Measurements from ENCODE around the gene UFD1. TPM values are rescaled to one million over a fixed set of nuclear protein-coding genes. Genes with fewer than 3 reads are reported as not detected.

Gene UFD1
- total and polyA plus RNA-seq, 9 of the 15 experiments (the other 6 are each of a cell fraction or from before 2014, with no cell fraction given) = 238 to 645 (median 363) TPM

- TF ChIP-seq RNF219 (CRISPR knock-in tag; IDR thresholded peaks at IDR 0.05) = no peak
- no peak for TF ChIP-seq ZNF263 (CRISPR knock-in tag; IDR thresholded peaks at IDR 0.05; ENCODE audit: borderline replicate concordance)
- no peak for TF ChIP-seq HNRNPK (IDR thresholded peaks at IDR 0.05; ENCODE audit: low read depth, low read length, poor library complexity, severe bottlenecking)
- TF ChIP-seq ESRRB (CRISPR knock-in tag; IDR thresholded peaks at IDR 0.05; ENCODE audit: borderline replicate concordance) = no peak
- TF ChIP-seq MAFK (IDR thresholded peaks at IDR 0.05; ENCODE audit: low read length) = no peak
- no peak for TF ChIP-seq E2F6 (IDR thresholded peaks at IDR 0.05; ENCODE audit: borderline replicate concordance in 1 of 2, extremely low read depth in 1 of 2, insufficient read depth in 1 of 2, insufficient read length in 1 of 2, low read depth in 1 of 2, low read length in 1 of 2, poor library complexity in 1 of 2, severe bottlenecking in 1 of 2)
- TF ChIP-seq L3MBTL2 (IDR thresholded peaks at IDR 0.05) = 0 out of 2 replicates have a peak, but pooled peaks have one; percentile 11
- peak; percentile 90 for TF ChIP-seq ZBTB9 (CRISPR knock-in tag; IDR thresholded peaks at IDR 0.05)
- no peak for TF ChIP-seq ZNF395 (CRISPR knock-in tag; IDR thresholded peaks at IDR 0.05)
- TF ChIP-seq CHD2 (IDR thresholded peaks at IDR 0.05; ENCODE audit: low read depth, low read length) = no peak
- TF ChIP-seq E2F3 (CRISPR knock-in tag; IDR thresholded peaks at IDR 0.05) = no peak
- no peak for TF ChIP-seq POLR2H (tag; IDR thresholded peaks at IDR 0.05; ENCODE audit: low read depth)
- TF ChIP-seq SMAD4 (CRISPR knock-in tag; conservative IDR thresholded peaks at IDR 0.05) = no peak
- TF ChIP-seq CREB5 (CRISPR knock-in tag; IDR thresholded peaks at IDR 0.05) = no peak
- 0 out of 2 replicates have a peak, but pooled peaks have one; percentile 45 for TF ChIP-seq NFATC3 (IDR thresholded peaks at IDR 0.05)
- TF ChIP-seq ZNF644 (tag; IDR thresholded peaks at IDR 0.05; ENCODE audit: low read depth) = no peak
- no peak for TF ChIP-seq PCBP1 (IDR thresholded peaks at IDR 0.05; ENCODE audit: low read depth, low read length, poor library complexity, severe bottlenecking)
- TF ChIP-seq USF2 (CRISPR knock-in tag; IDR thresholded peaks at IDR 0.05) = no peak
Measured at GRCh38 chr22:19448076-19448607, 30.9 kb downstream of the UFD1 start (continued).
